Endothelial cell of umbilical vein (primary cell): ENCODE results near the gene PBXIP1. TPM values are rescaled to one million over a fixed set of nuclear protein-coding genes. Genes with fewer than 3 reads are reported as not detected.

Experiments
- BruUV-seq: library from RNA; stranded (reverse); fragments of 400-500 nt; replicated peaks from 2 replicates; lab custom pipeline; 2021; lab: Mats Ljungman, UMichigan
- CTCF ChIA-PET: fragments of 300-600, 350-600 bp; sonication (Branson Sonifier 250); formaldehyde crosslinking; loops from one replicate; lab custom pipeline; 2021; ENCODE audit warnings: antibody characterized with exemption, inconsistent platforms; lab: Charles Lee
- POLR2A ChIA-PET: fragments of 300-600, 350-600 bp; sonication (Branson Sonifier 250); formaldehyde crosslinking; loops from one replicate; lab custom pipeline; 2021; ENCODE audit warnings: antibody characterized with exemption, inconsistent platforms; lab: Charles Lee
- DNase-seq: peaks from one replicate; pipeline ENCODE4 v3.0.0-alpha.2; 2011; ENCODE audit warnings: low read depth, low spot score
- FAIRE-seq: peaks from 2 replicates; lab custom pipeline; 2011; peaks lifted over from hg19 to GRCh38; lab: Jason Lieb, UNC
- H2AFZ ChIP-seq: 2 replicates; pipeline ENCODE4 v1.6.0; 2012; ENCODE audit warnings: low read depth, low read length, control low read depth, inconsistent platforms
- H3K27ac ChIP-seq: 2 replicates; pipeline ENCODE4 v1.5.1; 2011; ENCODE audit warnings: low read depth, mild to moderate bottlenecking, control low read depth, low read length, moderate library complexity; ENCODE audit not compliant: insufficient read depth
- H3K27me3 ChIP-seq, 2 experiments: 2 replicates each; pipeline versions ENCODE4 v1.6.0 to v1.6.1; 2011; ENCODE audit warnings: low read length in 2 of 2, mixed read lengths in 1 of 2; ENCODE audit not compliant: control insufficient read depth in 2 of 2, insufficient read depth in 2 of 2
- H3K36me3 ChIP-seq, 2 experiments: 2 replicates in 1 of 2; 3 replicates in 1 of 2; pipeline ENCODE4 v1.5.1; 2011; ENCODE audit warnings: low read length in 2 of 2, mild to moderate bottlenecking in 1 of 2, moderate library complexity in 1 of 2; ENCODE audit not compliant: control insufficient read depth in 2 of 2, insufficient read depth in 2 of 2; ENCODE audit errors: extremely low read depth in 1 of 2
- H3K4me1 ChIP-seq: 3 replicates; pipeline ENCODE4 v1.5.1; 2011; ENCODE audit warnings: mild to moderate bottlenecking, low read length; ENCODE audit not compliant: control insufficient read depth, insufficient read depth; ENCODE audit errors: extremely low read depth
- H3K4me2 ChIP-seq: 2 replicates; pipeline ENCODE4 v1.6.1; 2011; ENCODE audit warnings: low read length, control low read depth, mixed read lengths; ENCODE audit not compliant: insufficient read depth
- H3K4me3 ChIP-seq, 3 experiments: fragments of 200-600 bp in 1 of 3; sonication (generic), shearing (Covaris generic) in 1 of 3; replicated peaks in 1 of 3; 2 replicates each; pipeline ENCODE4 v1.5.1; 2011 to 2016; ENCODE audit warnings: control low read depth in 3 of 3, low read length in 3 of 3, mild to moderate bottlenecking in 2 of 3, inconsistent platforms in 1 of 3, low read depth in 1 of 3, moderate library complexity in 1 of 3; ENCODE audit not compliant: insufficient read depth in 1 of 3
- H3K79me2 ChIP-seq: 2 replicates; pipeline ENCODE4 v1.6.0; 2012; ENCODE audit warnings: low read length, inconsistent platforms; ENCODE audit not compliant: control insufficient read depth, insufficient read depth
- H3K9ac ChIP-seq: replicated peaks from 2 replicates; pipeline ENCODE3; 2011; ENCODE audit warnings: low read length, control low read depth; ENCODE audit not compliant: insufficient read depth; ENCODE audit errors: extremely low read depth
- H3K9me1 ChIP-seq: replicated peaks from 3 replicates; pipeline ENCODE4 v1.6.0; 2011; ENCODE audit warnings: mild to moderate bottlenecking, low read length; ENCODE audit not compliant: control insufficient read depth, insufficient read depth; ENCODE audit errors: extremely low read depth
- H3K9me3 ChIP-seq: replicated peaks from 2 replicates; pipeline ENCODE4 v1.5.1; 2012; ENCODE audit warnings: low read length, inconsistent platforms; ENCODE audit not compliant: control insufficient read depth, insufficient read depth
- H4K20me1 ChIP-seq: replicated peaks from 2 replicates; pipeline ENCODE3; 2011; ENCODE audit warnings: mild to moderate bottlenecking, low read length; ENCODE audit not compliant: control insufficient read depth, insufficient read depth; ENCODE audit errors: extremely low read depth
- CTCF ChIP-seq, 2 donors: IDR thresholded peaks; 1 replicate in 1 of 2; 2 replicates in 1 of 2; pipeline ENCODE4 v1.5.1; 2011; ENCODE audit warnings: low read length in 2 of 2, mild to moderate bottlenecking in 2 of 2, moderate library complexity in 2 of 2, control low read depth in 1 of 2, inconsistent platforms in 1 of 2, low read depth in 1 of 2; ENCODE audit not compliant: insufficient read depth in 1 of 2; ENCODE audit errors: extremely low read depth in 1 of 2
- EZH2 ChIP-seq: IDR thresholded peaks from 2 replicates; pipeline ENCODE4 v1.6.1; 2012; ENCODE audit warnings: borderline replicate concordance, low read depth, mild to moderate bottlenecking, moderate library complexity, low read length, inconsistent platforms; ENCODE audit not compliant: severe bottlenecking
- FOS ChIP-seq: IDR thresholded peaks from 2 replicates; pipeline ENCODE4 v1.6.1; 2011; ENCODE audit warnings: mild to moderate bottlenecking, low read length, moderate library complexity, borderline replicate concordance; ENCODE audit not compliant: insufficient read depth
- GATA2 ChIP-seq: IDR thresholded peaks from 2 replicates; pipeline ENCODE4 v1.7.0; 2011; ENCODE audit warnings: low read depth, mild to moderate bottlenecking, moderate library complexity, mixed read lengths, low read length; ENCODE audit not compliant: insufficient read length, insufficient read depth
- JUN ChIP-seq: IDR thresholded peaks from 2 replicates; pipeline ENCODE4 v1.6.1; 2011; ENCODE audit warnings: borderline replicate concordance, low read depth; ENCODE audit not compliant: insufficient read length, insufficient read depth
- MAX ChIP-seq: IDR thresholded peaks from 2 replicates; pipeline ENCODE4 v1.6.1; 2011; ENCODE audit not compliant: insufficient read depth, insufficient read length
- MYC ChIP-seq: IDR thresholded peaks from one replicate; pipeline ENCODE4 v1.6.1; 2011; ENCODE audit warnings: mild to moderate bottlenecking, low read depth, low read length
- POLR2A ChIP-seq: IDR thresholded peaks from 2 replicates; pipeline ENCODE4 v1.6.1; 2012; ENCODE audit warnings: low read depth, mild to moderate bottlenecking, control low read depth, low read length
- POLR2AphosphoS5 ChIP-seq: IDR thresholded peaks from 2 replicates; pipeline ENCODE4 v1.6.1; 2012; ENCODE audit warnings: low read depth, mild to moderate bottlenecking, control low read depth, low read length, moderate library complexity; ENCODE audit not compliant: insufficient read depth
- dilution Hi-C: fragments of 300-500 bp; cut with MboI; formaldehyde crosslinking; loops from one replicate; pipeline ENCODE4 v1.15.0; 2019; ENCODE audit warnings: low sequenced_read_pairs; ENCODE audit not compliant: extremely low pct_ligation_motif_present
- intact Hi-C: fragments of 100-400 bp; cut with micrococcal nuclease; formaldehyde crosslinking; loops from one replicate; pipeline ENCODE4 v1.10.0; 2022
- polyA plus RNA-seq, 4 experiments: library from polyadenylated mRNA; depleted of rRNA in 3 of 4; stranded (reverse) in 3 of 4; unstranded in 1 of 4; fragments of >200 nt; gene quantifications; 2 replicates each; pipeline versions ENCODE4 v1.2.1 to v1.2.3, GENCODE V29; 2011 to 2012; ENCODE audit warnings: missing spikeins in 1 of 4
- total RNA-seq: library from RNA; stranded (reverse); gene quantifications from 2 replicates; pipeline ENCODE4 v1.2.3, GENCODE V29; 2021

PBXIP1 gene
- total and polyA plus RNA-seq, 2 donors (not counting 3 experiments of a cell fraction or from before 2014, with no cell fraction given), result 49.4 to 54.7 TPM

- H3K4me1 ChIP-seq, result no peaks in the 10 kb centered on the region
- POLR2A ChIA-PET, result no interaction called here
These were observed 30.3 kb downstream of the PBXIP1 start for GRCh38 chr1:154925335-154926170.

More at GRCh38 chr1:154925335-154926170, 30.3 kb downstream of the PBXIP1 start:
- Histone ChIP-seq H2AFZ (no peak overlapping the region), H3K9ac (no peak overlapping the region), H3K27me3 (no peaks in the 10 kb centered on the region), H3K79me2 (no peaks in the 10 kb centered on the region), H3K36me3 (peaks cover 0 to 18% of the 10 kb centered on the region in 2 experiments), H3K27ac (no peak overlapping the region), H3K4me3 (no peak overlapping the region), H3K9me1 (no peaks in the 10 kb centered on the region), H3K9me3 (no peaks in the 10 kb centered on the region), H4K20me1 (no peaks in the 10 kb centered on the region), H3K4me2 (no peak overlapping the region)
- TF ChIP-seq GATA2 (no peak), FOS (no peak), POLR2A (no peak), CTCF (IDR thresholded peaks at IDR 0.05; ENCODE audit: extremely low read depth in 1 of 2, insufficient read depth in 1 of 2, low read depth in 1 of 2, low read length in 2 of 2) (no peak), EZH2 (no peak), POLR2AphosphoS5 (no peak), MYC (no peak), JUN (no peak), MAX (no peak)
- dilution Hi-C loops, result no loop called here
- DNase-seq, result no peak
- no peak for FAIRE-seq
- CTCF ChIA-PET, result interaction anchor here (0.9 to 1.3 kb wide), 2 partner anchors 11 to 19 kb away, joined by 3 to 4 read pairs; partner anchors contain the start of gene PMVK
- BruUV-seq, result no TSS peak
- intact Hi-C loops, result no loop called here
